Fibroblast of peridontal ligament (primary cell): ENCODE results near the gene TCF21.
"Not testable (repeated sequence)": the region's sequence is repeated elsewhere in the genome, so short reads cannot be mapped to it uniquely, and the experiment has no call there.

ENCODE experiments used
- DNase-seq: peaks from one replicate; pipeline ENCODE4 v3.0.0-alpha.2; 2010; ENCODE audit errors: extremely low read depth

Gene TCF21

GRCh38 chr6:133888929-133889556, at the start of gene TCF21:
TSS of gene TCF21 (plus strand) at chr6:133889113. CDS start at chr6:133889398, 285 bp downstream.
- DNase-seq = peak; percentile 59

- no peak for DNase-seq
These were observed 47.7 kb upstream of the TCF21 start for GRCh38 chr6:133841176-133841575.

GRCh38 chr6:133843098-133843497, 45.8 kb upstream of the TCF21 start:
- no peak for DNase-seq

GRCh38 chr6:133844709-133845108, 44.2 kb upstream of the TCF21 start:
- no peak for DNase-seq

- DNase-seq = no peak
These were observed 34.9 kb upstream of the TCF21 start for GRCh38 chr6:133854041-133854363.

GRCh38 chr6:133854364-133855275, 34.3 kb upstream of the TCF21 start:
- DNase-seq = no peak

GRCh38 chr6:133855276-133855990, 33.5 kb upstream of the TCF21 start:
- DNase-seq = peak; percentile 39

- DNase-seq = no peak
These were observed 32.9 kb upstream of the TCF21 start for GRCh38 chr6:133855991-133856370.

GRCh38 chr6:133856911-133857310, 32.0 kb upstream of the TCF21 start:
- no peak for DNase-seq

GRCh38 chr6:133857696-133858095, 31.2 kb upstream of the TCF21 start:
- DNase-seq = no peak

GRCh38 chr6:133861337-133861736, 27.6 kb upstream of the TCF21 start:
- DNase-seq = not testable (repeated sequence)

- DNase-seq = no peak
These were observed 25.7 kb upstream of the TCF21 start for GRCh38 chr6:133863228-133863627.

GRCh38 chr6:133865680-133866079, 23.2 kb upstream of the TCF21 start:
- no peak for DNase-seq

GRCh38 chr6:133871131-133871530, 17.8 kb upstream of the TCF21 start:
- DNase-seq = peak; percentile 41

GRCh38 chr6:133873538-133873937, 15.4 kb upstream of the TCF21 start:
- no peak for DNase-seq

- DNase-seq = no peak
These were observed 11.8 kb upstream of the TCF21 start for GRCh38 chr6:133877116-133877515.

- no peak for DNase-seq
These were observed 8.9 kb upstream of the TCF21 start for GRCh38 chr6:133880006-133880405.

- no peak for DNase-seq
These were observed 8.0 kb upstream of the TCF21 start for GRCh38 chr6:133880896-133881295.

- no peak for DNase-seq
These were observed 2.7 kb upstream of the TCF21 start for GRCh38 chr6:133886104-133886775.

- DNase-seq = no peak
These were observed 1.6 kb upstream of the TCF21 start for GRCh38 chr6:133887156-133887879.

GRCh38 chr6:133887880-133888230, 1.1 kb upstream of the TCF21 start:
- no peak for DNase-seq
